GM12874 (cell line): ENCODE data around the gene HMGN4.

Source experiments
- CTCF ChIP-seq: IDR thresholded peaks from 2 replicates; pipeline ENCODE4 v1.5.1; 2011; ENCODE audit warnings: low read depth, mild to moderate bottlenecking, control low read depth, low read length, moderate library complexity; ENCODE audit not compliant: insufficient read depth

The HMGN4 gene

GRCh38 chr6:26519359-26519758, 18.8 kb upstream of the HMGN4 start:
- TF ChIP-seq CTCF = no peak

- no peak for TF ChIP-seq CTCF
These were observed 17.8 kb upstream of the HMGN4 start for GRCh38 chr6:26520237-26520849.

- no peak for TF ChIP-seq CTCF
These were observed 17.1 kb upstream of the HMGN4 start for GRCh38 chr6:26520850-26521599.

GRCh38 chr6:26521600-26522391, 16.4 kb upstream of the HMGN4 start:
- peak; percentile 59 for TF ChIP-seq CTCF

GRCh38 chr6:26524722-26525370, 13.3 kb upstream of the HMGN4 start:
- TF ChIP-seq CTCF = no peak

DNA sequence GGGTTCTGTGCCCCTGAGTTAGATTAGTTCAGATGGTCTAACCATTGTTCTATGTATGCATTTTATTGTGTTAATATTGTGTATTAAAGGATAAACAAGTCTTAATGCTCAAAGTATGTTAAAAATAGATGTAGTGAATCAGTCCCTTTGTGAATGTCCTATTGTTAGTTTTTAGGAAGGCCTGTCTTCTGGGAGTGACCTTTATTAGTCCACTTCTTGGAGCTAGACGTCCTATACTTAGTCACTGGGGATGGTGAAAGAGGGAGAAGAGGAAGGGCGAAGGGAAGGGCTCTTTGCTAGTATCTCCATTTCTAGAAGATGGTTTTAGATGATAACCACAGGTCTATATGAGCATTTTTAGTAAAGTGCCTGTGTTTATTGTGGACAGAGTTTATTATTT, 12.3 kb upstream of the HMGN4 start:
- TF ChIP-seq CTCF = no peak

DNA sequence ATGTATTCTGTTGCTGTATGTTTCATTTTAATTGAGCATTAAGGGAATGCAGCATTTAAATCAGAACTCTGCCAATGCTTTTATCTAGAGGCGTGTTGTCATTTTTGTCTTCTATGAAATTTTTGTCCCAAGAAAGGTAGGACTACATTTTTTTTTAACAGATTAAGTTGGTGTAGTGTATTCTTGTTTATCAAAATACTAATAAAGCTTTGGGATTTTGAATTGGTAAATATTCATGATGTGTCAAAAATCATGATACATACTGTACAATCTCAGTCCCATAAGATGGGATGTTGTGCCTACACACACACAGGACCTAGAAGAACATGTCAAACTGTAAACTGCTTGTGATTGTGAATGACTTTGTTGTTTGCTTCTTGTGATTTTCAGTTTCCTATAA, 11.2 kb upstream of the HMGN4 start:
- no peak for TF ChIP-seq CTCF
